Lower lobe of right lung (tissue), 2 donors: ENCODE measurements around the gene ZBTB21. TPM values are rescaled to one million over a fixed set of nuclear protein-coding genes. Genes with fewer than 3 reads are reported as not detected.

ENCODE experiments used
- ATAC-seq, 2 donors: fragments of 200-7000 bp; cut with Tn5 transposase; one replicate each; pipeline ENCODE4 v1.9.1; 2020 to 2022; ENCODE audit warnings: mild to moderate bottlenecking in 2 of 2, moderate library complexity in 2 of 2
- DNase-seq: peaks from one replicate; pipeline ENCODE4 v3.0.0-alpha.2; 2020
- H3K27ac ChIP-seq: fragments of 200-600 bp; one replicate; pipeline ENCODE4 v1.8.0; 2022
- H3K27me3 ChIP-seq: fragments of 200-600 bp; one replicate; pipeline ENCODE4 v1.8.0; 2022; ENCODE audit warnings: low read depth
- H3K36me3 ChIP-seq: fragments of 200-600 bp; one replicate; pipeline ENCODE4 v1.8.0; 2022; ENCODE audit warnings: mild to moderate bottlenecking
- H3K4me1 ChIP-seq: fragments of 200-600 bp; one replicate; pipeline ENCODE4 v1.8.0; 2022
- H3K4me3 ChIP-seq: fragments of 200-600 bp; one replicate; pipeline ENCODE4 v1.8.0; 2022; ENCODE audit warnings: mild to moderate bottlenecking
- H3K9me3 ChIP-seq: fragments of 200-600 bp; one replicate; pipeline ENCODE4 v1.8.0; 2022
- intact Hi-C: fragments of 100-400 bp; cut with DNase I; formaldehyde crosslinking; loops from one replicate; pipeline ENCODE4 v1.11.0; 2022
- total RNA-seq: library from RNA; stranded (reverse); fragmentation: NEBNext Ultra II Directional; extraction: Animal tissue kit (Norgen Biotek cat#: 25700); gene quantifications from one replicate; pipeline ENCODE4 v1.2.1, GENCODE V29; 2021
- TF ChIP-seq, protein P1 (sequence below): fragments of 200-600 bp; IDR thresholded peaks from one replicate; pipeline ENCODE4 v1.8.0; 2022; ENCODE audit warnings: antibody characterized with exemption, mild to moderate bottlenecking
- donor health status: DM: no; HTN: yes; CAD: no; lungs with severe emphysema.

ZBTB21 gene
- total RNA-seq, 1 donor from 2014 or later: 15.6 TPM

DNA sequence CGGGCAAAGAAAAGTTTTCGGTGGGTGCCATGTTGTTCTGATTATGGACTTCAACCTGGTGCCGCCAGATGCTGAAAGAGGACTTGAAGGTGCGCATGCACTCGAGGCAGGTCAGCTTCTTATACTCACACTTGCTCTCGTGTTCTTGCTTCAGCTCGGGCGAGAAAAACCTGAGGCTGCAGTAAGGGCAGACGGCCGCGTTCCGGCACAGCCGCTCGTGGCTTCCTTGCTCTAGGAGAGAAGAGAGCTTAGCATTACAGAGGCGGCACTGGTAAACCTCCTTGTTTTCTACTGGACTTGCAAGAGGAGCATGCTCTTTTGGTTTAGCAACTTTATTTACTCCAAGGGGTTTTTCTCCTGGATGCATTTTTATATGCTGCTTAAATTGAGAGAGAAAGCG lies 18.5 kb downstream of the ZBTB21 start:
- DNase-seq: no peak
- no peaks in the 10 kb centered on the region for H3K9me3 ChIP-seq
- peaks cover 36% of the 10 kb centered on the region for H3K36me3 ChIP-seq
- no peak for ATAC-seq
- no peaks in the 10 kb centered on the region for H3K4me1 ChIP-seq
- no peaks in the 10 kb centered on the region for H3K27me3 ChIP-seq
- intact Hi-C loops: no loop called here
- no peak overlapping the region for H3K27ac ChIP-seq
- no peak overlapping the region for H3K4me3 ChIP-seq
- TF ChIP-seq, protein P1, sequence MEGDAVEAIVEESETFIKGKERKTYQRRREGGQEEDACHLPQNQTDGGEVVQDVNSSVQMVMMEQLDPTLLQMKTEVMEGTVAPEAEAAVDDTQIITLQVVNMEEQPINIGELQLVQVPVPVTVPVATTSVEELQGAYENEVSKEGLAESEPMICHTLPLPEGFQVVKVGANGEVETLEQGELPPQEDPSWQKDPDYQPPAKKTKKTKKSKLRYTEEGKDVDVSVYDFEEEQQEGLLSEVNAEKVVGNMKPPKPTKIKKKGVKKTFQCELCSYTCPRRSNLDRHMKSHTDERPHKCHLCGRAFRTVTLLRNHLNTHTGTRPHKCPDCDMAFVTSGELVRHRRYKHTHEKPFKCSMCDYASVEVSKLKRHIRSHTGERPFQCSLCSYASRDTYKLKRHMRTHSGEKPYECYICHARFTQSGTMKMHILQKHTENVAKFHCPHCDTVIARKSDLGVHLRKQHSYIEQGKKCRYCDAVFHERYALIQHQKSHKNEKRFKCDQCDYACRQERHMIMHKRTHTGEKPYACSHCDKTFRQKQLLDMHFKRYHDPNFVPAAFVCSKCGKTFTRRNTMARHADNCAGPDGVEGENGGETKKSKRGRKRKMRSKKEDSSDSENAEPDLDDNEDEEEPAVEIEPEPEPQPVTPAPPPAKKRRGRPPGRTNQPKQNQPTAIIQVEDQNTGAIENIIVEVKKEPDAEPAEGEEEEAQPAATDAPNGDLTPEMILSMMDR: no peak

DNA sequence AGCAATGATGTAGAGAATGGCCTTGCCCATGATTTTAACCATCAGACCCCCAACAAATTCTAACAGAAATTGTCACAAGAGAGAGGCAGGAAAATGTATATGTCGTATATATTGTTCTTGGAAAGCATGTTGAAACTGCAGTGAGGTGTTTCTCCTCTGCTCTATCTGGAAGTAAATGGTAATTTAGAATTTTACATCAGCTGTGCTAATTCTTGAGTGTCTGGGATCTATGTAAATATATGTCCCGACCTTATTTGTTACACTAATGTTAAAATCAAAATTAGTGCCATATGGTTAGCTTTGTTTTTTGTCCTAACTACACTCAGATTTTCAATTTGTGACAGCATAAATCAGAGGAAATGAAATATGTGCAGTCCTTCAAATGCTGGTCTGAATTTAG lies 20.5 kb downstream of the ZBTB21 start:
- intact Hi-C loops: no loop called here
- no peak overlapping the region for H3K4me3 ChIP-seq
- DNase-seq (no peak), ATAC-seq (no peak)
- no peaks in the 10 kb centered on the region for H3K9me3 ChIP-seq
- H3K36me3 ChIP-seq: peaks cover 36% of the 10 kb centered on the region
- no peak overlapping the region for H3K27ac ChIP-seq
- TF ChIP-seq, protein P1: no peak
- H3K27me3 ChIP-seq: no peaks in the 10 kb centered on the region
- no peaks in the 10 kb centered on the region for H3K4me1 ChIP-seq

DNA sequence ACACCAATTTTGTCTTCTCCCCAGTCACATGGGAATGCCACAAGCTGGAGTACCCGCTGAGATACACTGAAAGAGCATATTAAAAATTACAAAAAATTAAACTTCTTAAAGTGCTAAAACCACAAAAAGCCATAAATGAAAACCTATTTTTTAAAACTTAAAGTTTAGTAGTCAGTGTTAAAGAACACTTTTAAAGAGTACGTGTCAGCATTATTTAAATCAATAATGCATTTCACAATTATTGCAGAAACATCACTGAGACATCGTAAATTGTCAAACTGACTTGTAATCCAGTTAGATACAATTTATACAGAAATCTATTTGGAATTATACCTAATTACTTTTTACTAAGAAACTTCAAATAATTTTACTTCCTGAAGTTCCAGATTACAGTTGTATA lies 22.9 kb downstream of the ZBTB21 start:
- H3K36me3 ChIP-seq: peaks cover 18% of the 10 kb centered on the region
- TF ChIP-seq, protein P1: no peak
- no peak overlapping the region for H3K4me3 ChIP-seq
- intact Hi-C loops: no loop called here
- no peaks in the 10 kb centered on the region for H3K4me1 ChIP-seq
- H3K9me3 ChIP-seq: no peaks in the 10 kb centered on the region
- DNase-seq: no peak
- no peak overlapping the region for H3K27ac ChIP-seq
- ATAC-seq: no peak
- H3K27me3 ChIP-seq: no peaks in the 10 kb centered on the region

DNA sequence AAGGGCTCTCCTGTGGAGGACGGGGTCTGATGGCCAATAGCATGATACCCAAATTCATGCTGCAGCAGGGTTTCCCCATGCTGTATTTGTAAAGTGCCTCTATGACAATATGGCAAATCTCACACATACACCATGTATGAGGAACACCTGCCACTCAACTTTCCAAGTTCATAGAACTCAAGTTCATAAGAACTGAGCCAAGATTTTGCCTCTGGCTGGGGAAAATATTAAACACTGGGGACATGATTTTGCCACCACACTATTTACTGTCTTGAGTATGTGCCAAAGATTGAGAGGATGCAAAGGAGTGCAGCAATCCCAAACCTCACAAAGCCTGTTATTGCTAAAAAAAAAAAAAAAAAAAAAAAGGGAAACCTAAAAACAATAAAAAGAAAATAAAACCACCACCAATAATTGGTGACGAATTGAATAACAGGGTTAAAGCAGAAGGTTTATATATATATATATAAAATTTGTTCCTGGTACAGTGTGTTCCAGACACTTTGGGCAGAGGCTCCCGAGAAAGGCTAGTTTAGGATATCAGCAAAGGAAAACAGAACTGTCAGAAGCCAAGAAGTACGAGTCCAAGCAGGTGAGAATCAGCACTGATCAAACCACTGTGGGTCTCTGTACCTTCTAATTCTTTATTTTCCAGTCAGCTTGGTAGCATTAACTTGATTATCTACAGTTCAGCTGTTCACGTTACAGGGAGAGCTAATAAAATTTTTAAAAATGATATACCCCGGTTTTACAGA lies 24.3 kb downstream of the ZBTB21 start:
- Histone ChIP-seq H3K4me1 (no peaks in the 10 kb centered on the region), H3K9me3 (no peaks in the 10 kb centered on the region), H3K27ac (no peak overlapping the region), H3K4me3 (no peak overlapping the region), H3K27me3 (no peaks in the 10 kb centered on the region), H3K36me3 (peaks cover 3% of the 10 kb centered on the region)
- intact Hi-C loops: no loop called here
- ATAC-seq (no peak), DNase-seq (no peak)
- TF ChIP-seq, protein P1: no peak

DNA sequence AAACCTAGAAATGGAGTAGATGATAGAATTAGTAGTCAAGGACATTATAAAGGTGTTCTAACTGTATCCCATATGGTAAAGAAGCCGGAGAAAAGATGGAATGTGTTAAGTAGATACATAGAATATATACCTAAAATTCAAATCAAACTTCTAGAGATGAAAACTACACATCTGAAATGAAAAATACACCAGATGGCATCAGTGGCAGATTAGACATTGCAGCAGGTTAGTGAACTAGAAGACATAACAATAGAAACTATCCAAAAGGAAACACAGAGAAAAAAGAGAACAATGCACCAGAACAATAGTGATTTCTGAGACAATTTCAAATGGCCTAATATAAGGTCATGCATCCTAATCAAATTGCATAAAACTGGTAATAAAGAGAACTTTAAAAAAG lies 26.9 kb downstream of the ZBTB21 start:
- peaks cover 4% of the 10 kb centered on the region for H3K9me3 ChIP-seq
- H3K27me3 ChIP-seq: no peaks in the 10 kb centered on the region
- H3K36me3 ChIP-seq: no peaks in the 10 kb centered on the region
- TF ChIP-seq, protein P1: no peak
- no peaks in the 10 kb centered on the region for H3K4me1 ChIP-seq
- H3K4me3 ChIP-seq: no peak overlapping the region
- intact Hi-C loops: no loop called here
- DNase-seq (no peak), ATAC-seq (no peak)
- no peak overlapping the region for H3K27ac ChIP-seq
